Body of pancreas (tissue), 4 donors: ENCODE data around the gene ZNF766.

Source experiments
- CTCF ChIP-seq, 7 experiments: fragments of 450-650 bp in 4 of 7; fragments of 200-600 bp in 3 of 7; sonication (generic) in 3 of 7; IDR thresholded peaks; one replicate each; pipeline ENCODE4 v1.5.1; 2016 to 2019; ENCODE audit warnings: antibody characterized with exemption in 7 of 7
- POLR2A ChIP-seq, 3 donors: fragments of 450-650 bp; IDR thresholded peaks; one replicate each; pipeline ENCODE4 v1.6.1; 2016; ENCODE audit warnings: antibody characterized with exemption in 3 of 3, mild to moderate bottlenecking in 2 of 3

GRCh38 chr19:52296400-52296772 is 27.0 kb downstream of the ZNF766 start:
- TF ChIP-seq CTCF (IDR thresholded peaks at IDR 0.05) (no peak), POLR2A (IDR thresholded peaks at IDR 0.05) (no peak)
